GM23338 (cell line): ENCODE measurements around the gene ZNF644. TPM values are rescaled to one million over a fixed set of nuclear protein-coding genes. Genes with fewer than 3 reads are reported as not detected.

ENCODE experiments used
- EZH2phosphoT487 ChIP-seq: fragments of 200-600 bp; sonication (generic); IDR thresholded peaks from one replicate; pipeline ENCODE4 v1.8.1; 2018; ENCODE audit warnings: antibody characterized with exemption; ENCODE audit not compliant: unreplicated experiment
- NANOG ChIP-seq: IDR thresholded peaks from 2 replicates; pipeline ENCODE4 v1.6.1; 2016; ENCODE audit warnings: antibody characterized with exemption, borderline replicate concordance
- POLR2AphosphoS5 ChIP-seq: IDR thresholded peaks from 2 replicates; pipeline ENCODE4 v1.6.1; 2016; ENCODE audit warnings: antibody characterized with exemption, low read depth
- ZNF114 ChIP-seq: fragments of 250-450 bp; sonication (Bioruptor Pico); IDR thresholded peaks from 2 replicates; pipeline ENCODE4 v1.5.0; 2020; ENCODE audit warnings: mild to moderate bottlenecking, moderate library complexity
- ZNF331 ChIP-seq: fragments of 250-450 bp; sonication (Bioruptor Pico); IDR thresholded peaks from 2 replicates; pipeline ENCODE4 v1.5.0; 2020; ENCODE audit warnings: low read depth, mild to moderate bottlenecking, moderate library complexity
- polyA plus RNA-seq: library from polyadenylated mRNA; unstranded; fragments of >200 nt; fragmentation: Nextera tagmentation; extraction: Ambion mirVana; gene quantifications from 2 replicates; pipeline ENCODE4 v1.2.1, GENCODE V29; 2016
- total RNA-seq: library from RNA; depleted of rRNA; stranded (reverse); fragments of >200 nt; shearing (Covaris generic); gene quantifications from 2 replicates; pipeline ENCODE4 v1.2.3, GENCODE V29; 2014
- TF ChIP-seq, protein P1 (sequence below), 2 experiments: fragments of 200-600 bp in 1 of 2; sonication (generic) in 1 of 2; conservative IDR thresholded peaks; 2 replicates each; pipeline versions ENCODE4 v1.5.1 to v1.6.1; 2016 to 2017; ENCODE audit warnings: antibody characterized with exemption in 2 of 2, low read depth in 2 of 2, mild to moderate bottlenecking in 2 of 2, moderate library complexity in 1 of 2
- TF ChIP-seq, protein P2 (sequence below): IDR thresholded peaks from 2 replicates; pipeline ENCODE4 v1.6.1; 2016; ENCODE audit warnings: antibody characterized with exemption

ZNF644 gene
- total and polyA plus RNA-seq, 2 experiments from 2014 or later = 101 to 103 TPM

DNA sequence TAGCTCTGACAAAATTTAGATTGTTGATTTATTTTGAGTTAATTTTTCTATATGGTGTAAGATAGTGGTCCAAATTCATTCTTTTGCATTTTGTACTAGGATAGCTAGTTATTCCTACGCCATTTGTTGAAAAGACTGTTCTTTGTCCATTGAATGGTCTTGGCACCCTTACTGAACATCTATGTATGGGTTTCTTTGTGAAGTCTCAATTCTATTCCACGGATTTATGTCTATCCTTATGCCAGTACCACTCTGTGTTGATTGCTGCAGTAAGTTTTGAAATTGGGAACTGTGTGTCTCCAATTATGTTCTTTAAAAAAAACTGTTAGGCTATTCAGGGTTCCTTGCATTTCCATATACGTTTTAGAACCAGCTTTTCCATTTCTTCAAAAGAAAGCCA, 145.7 kb downstream of the ZNF644 start (continued):
- TF ChIP-seq, protein P1, sequence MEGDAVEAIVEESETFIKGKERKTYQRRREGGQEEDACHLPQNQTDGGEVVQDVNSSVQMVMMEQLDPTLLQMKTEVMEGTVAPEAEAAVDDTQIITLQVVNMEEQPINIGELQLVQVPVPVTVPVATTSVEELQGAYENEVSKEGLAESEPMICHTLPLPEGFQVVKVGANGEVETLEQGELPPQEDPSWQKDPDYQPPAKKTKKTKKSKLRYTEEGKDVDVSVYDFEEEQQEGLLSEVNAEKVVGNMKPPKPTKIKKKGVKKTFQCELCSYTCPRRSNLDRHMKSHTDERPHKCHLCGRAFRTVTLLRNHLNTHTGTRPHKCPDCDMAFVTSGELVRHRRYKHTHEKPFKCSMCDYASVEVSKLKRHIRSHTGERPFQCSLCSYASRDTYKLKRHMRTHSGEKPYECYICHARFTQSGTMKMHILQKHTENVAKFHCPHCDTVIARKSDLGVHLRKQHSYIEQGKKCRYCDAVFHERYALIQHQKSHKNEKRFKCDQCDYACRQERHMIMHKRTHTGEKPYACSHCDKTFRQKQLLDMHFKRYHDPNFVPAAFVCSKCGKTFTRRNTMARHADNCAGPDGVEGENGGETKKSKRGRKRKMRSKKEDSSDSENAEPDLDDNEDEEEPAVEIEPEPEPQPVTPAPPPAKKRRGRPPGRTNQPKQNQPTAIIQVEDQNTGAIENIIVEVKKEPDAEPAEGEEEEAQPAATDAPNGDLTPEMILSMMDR (conservative IDR thresholded peaks at IDR 0.05; ENCODE audit: low read depth in 2 of 2) = no peak
- no peak for TF ChIP-seq EZH2phosphoT487
- no peak for TF ChIP-seq NANOG
- TF ChIP-seq ZNF331 = no peak
- TF ChIP-seq ZNF114 (CRISPR knock-in tag) = no peak
- no peak for TF ChIP-seq POLR2AphosphoS5
- TF ChIP-seq, protein P2, sequence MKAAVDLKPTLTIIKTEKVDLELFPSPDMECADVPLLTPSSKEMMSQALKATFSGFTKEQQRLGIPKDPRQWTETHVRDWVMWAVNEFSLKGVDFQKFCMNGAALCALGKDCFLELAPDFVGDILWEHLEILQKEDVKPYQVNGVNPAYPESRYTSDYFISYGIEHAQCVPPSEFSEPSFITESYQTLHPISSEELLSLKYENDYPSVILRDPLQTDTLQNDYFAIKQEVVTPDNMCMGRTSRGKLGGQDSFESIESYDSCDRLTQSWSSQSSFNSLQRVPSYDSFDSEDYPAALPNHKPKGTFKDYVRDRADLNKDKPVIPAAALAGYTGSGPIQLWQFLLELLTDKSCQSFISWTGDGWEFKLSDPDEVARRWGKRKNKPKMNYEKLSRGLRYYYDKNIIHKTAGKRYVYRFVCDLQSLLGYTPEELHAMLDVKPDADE = no peak
